Fibroblast of lung (primary cell): ENCODE data around the gene MAMLD1. TPM values are rescaled to one million over a fixed set of nuclear protein-coding genes. Genes with fewer than 3 reads are reported as not detected.
A peak's percentile ranks its signal among the peaks of the same experiment; 100 is the strongest.

ENCODE experiments used
- DNase-seq, 2 donors: peaks; one replicate each; pipeline versions ENCODE4 v3.0.0 to v3.0.0-alpha.2; 2010; ENCODE audit warnings: low read depth in 2 of 2
- H2AFZ ChIP-seq: 2 replicates; pipeline ENCODE4 v1.5.1; 2012; ENCODE audit warnings: low read length, control low read depth, inconsistent platforms
- H3K27ac ChIP-seq: 2 replicates; pipeline ENCODE4 v1.5.1; 2011; ENCODE audit warnings: low read length, control low read depth; ENCODE audit not compliant: insufficient read depth
- H3K27me3 ChIP-seq: 2 replicates; pipeline ENCODE4 v1.5.1; 2011; ENCODE audit warnings: mild to moderate bottlenecking, low read length; ENCODE audit not compliant: control insufficient read depth, insufficient read depth
- H3K36me3 ChIP-seq: 2 replicates; pipeline ENCODE4 v1.5.1; 2011; ENCODE audit warnings: low read length; ENCODE audit not compliant: control insufficient read depth, insufficient read depth
- H3K4me1 ChIP-seq: 2 replicates; pipeline ENCODE4 v1.5.1; 2011; ENCODE audit warnings: low read length; ENCODE audit not compliant: control insufficient read depth, insufficient read depth; ENCODE audit errors: extremely low read depth
- H3K4me2 ChIP-seq: 2 replicates; pipeline ENCODE4 v1.5.1; 2011; ENCODE audit warnings: low read length, control low read depth; ENCODE audit not compliant: insufficient read depth; ENCODE audit errors: extremely low read depth
- H3K4me3 ChIP-seq, 4 experiments: fragments of 200-600 bp in 1 of 4; sonication (generic) in 1 of 4; replicated peaks in 1 of 4; 2 replicates each; pipeline ENCODE4 v1.5.1; 2011 to 2016; ENCODE audit warnings: low read length in 4 of 4, low read depth in 3 of 4, mild to moderate bottlenecking in 3 of 4, control low read depth in 2 of 4, inconsistent platforms in 1 of 4, mixed read lengths in 1 of 4; ENCODE audit not compliant: insufficient read depth in 1 of 4; ENCODE audit errors: control extremely low read depth in 1 of 4
- H3K79me2 ChIP-seq: 2 replicates; pipeline ENCODE4 v1.5.1; 2012; ENCODE audit warnings: mild to moderate bottlenecking, low read length, inconsistent platforms; ENCODE audit not compliant: control insufficient read depth, insufficient read depth
- H3K9ac ChIP-seq: 2 replicates; pipeline ENCODE4 v1.5.1; 2011; ENCODE audit warnings: mild to moderate bottlenecking, low read length, control low read depth; ENCODE audit not compliant: insufficient read depth
- H3K9me3 ChIP-seq: 2 replicates; pipeline ENCODE4 v1.5.1; 2012; ENCODE audit warnings: low read depth, low read length; ENCODE audit not compliant: control insufficient read depth, insufficient read depth
- H4K20me1 ChIP-seq: 2 replicates; pipeline ENCODE4 v1.5.1; 2011; ENCODE audit warnings: low read length; ENCODE audit not compliant: control insufficient read depth, insufficient read depth; ENCODE audit errors: extremely low read depth
- CTCF ChIP-seq, 2 donors: IDR thresholded peaks in 1 of 2; conservative IDR thresholded peaks in 1 of 2; 1 replicate in 1 of 2; 2 replicates in 1 of 2; pipeline ENCODE4 v1.5.1; 2011 to 2012; ENCODE audit warnings: low read length in 2 of 2, control low read depth in 1 of 2, inconsistent platforms in 1 of 2, low read depth in 1 of 2, mild to moderate bottlenecking in 1 of 2
- EZH2 ChIP-seq: IDR thresholded peaks from 2 replicates; pipeline ENCODE4 v1.5.1; 2012; ENCODE audit warnings: low read length, control low read depth, mild to moderate bottlenecking; ENCODE audit errors: missing control alignments
- polyA plus RNA-seq, 2 donors: library from polyadenylated mRNA; depleted of rRNA in 1 of 2; stranded (reverse) in 1 of 2; unstranded in 1 of 2; fragments of >200 nt; gene quantifications; 2 replicates each; pipeline ENCODE4 v1.2.1, GENCODE V29; 2011 to 2012; ENCODE audit warnings: missing spikeins in 1 of 2
- total RNA-seq: library from RNA; depleted of rRNA; stranded (reverse); fragments of >200 nt; gene quantifications from 2 replicates; pipeline ENCODE4 v1.2.1, GENCODE V29; 2014

MAMLD1 gene
- total and polyA plus RNA-seq, 2 donors (not counting 1 experiment from before 2014, with no cell fraction given) = 3.6 to 15.5 TPM

GRCh38 chrX:150352581-150352980 is 10.5 kb upstream of the MAMLD1 start:
- Histone ChIP-seq H4K20me1 (no peaks in the 10 kb centered on the region), H3K9ac (no peak overlapping the region), H3K79me2 (no peaks in the 10 kb centered on the region), H3K4me3 (no peak overlapping the region), H3K27me3 (no peaks in the 10 kb centered on the region), H3K4me2 (no peak overlapping the region), H3K36me3 (no peaks in the 10 kb centered on the region), H3K4me1 (no peaks in the 10 kb centered on the region), H3K9me3 (no peaks in the 10 kb centered on the region), H3K27ac (no peak overlapping the region), H2AFZ (no peak overlapping the region)
- TF ChIP-seq EZH2 = no peak
- TF ChIP-seq CTCF (conservative IDR thresholded peaks at IDR 0.05 in 1 of 2, IDR thresholded peaks at IDR 0.05 in 1 of 2; ENCODE audit: low read depth in 1 of 2, low read length in 2 of 2) = no peak
- peak; percentile 15 to 62 for DNase-seq

- TF ChIP-seq EZH2 = no peak
- no peak for TF ChIP-seq CTCF (conservative IDR thresholded peaks at IDR 0.05 in 1 of 2, IDR thresholded peaks at IDR 0.05 in 1 of 2; ENCODE audit: low read depth in 1 of 2, low read length in 2 of 2)
- H2AFZ ChIP-seq = no peak overlapping the region
- H3K9ac ChIP-seq = no peak overlapping the region
- no peaks in the 10 kb centered on the region for H3K4me1 ChIP-seq
- H4K20me1 ChIP-seq = no peaks in the 10 kb centered on the region
- no peaks in the 10 kb centered on the region for H3K9me3 ChIP-seq
- H3K36me3 ChIP-seq = no peaks in the 10 kb centered on the region
- no peak overlapping the region for H3K4me2 ChIP-seq
- no peaks in the 10 kb centered on the region for H3K79me2 ChIP-seq
- no peak overlapping the region for H3K27ac ChIP-seq
- DNase-seq = no peak
- H3K4me3 ChIP-seq = no peak overlapping the region
- no peaks in the 10 kb centered on the region for H3K27me3 ChIP-seq
Observed at GRCh38 chrX:150355913-150356312, 7.2 kb upstream of the MAMLD1 start.

GRCh38 chrX:150357790-150358189 is 5.3 kb upstream of the MAMLD1 start:
- Histone ChIP-seq H3K9ac (no peak overlapping the region), H3K4me2 (no peak overlapping the region), H3K27ac (no peak overlapping the region), H3K36me3 (no peaks in the 10 kb centered on the region), H3K79me2 (peaks cover 4% of the 10 kb centered on the region), H2AFZ (no peak overlapping the region), H3K4me3 (no peak overlapping the region), H3K27me3 (no peaks in the 10 kb centered on the region), H3K9me3 (no peaks in the 10 kb centered on the region), H4K20me1 (no peaks in the 10 kb centered on the region), H3K4me1 (peaks cover 2% of the 10 kb centered on the region)
- TF ChIP-seq CTCF (conservative IDR thresholded peaks at IDR 0.05 in 1 of 2, IDR thresholded peaks at IDR 0.05 in 1 of 2; ENCODE audit: low read depth in 1 of 2, low read length in 2 of 2) (no peak), EZH2 (no peak)
- DNase-seq = no peak
